GM13976 (cell line): ENCODE results near the gene ADCY2.

Experiments
- DNase-seq: peaks from one replicate; pipeline ENCODE4 v3.0.0; 2012; ENCODE audit warnings: low spot score
- in situ Hi-C: fragments of 300-500 bp; cut with MboI; formaldehyde crosslinking; loops from one replicate; pipeline ENCODE4 v1.12.0; 2022; ENCODE audit warnings: low sequenced_read_pairs, mixed read lengths, inconsistent platforms; ENCODE audit not compliant: unreplicated experiment
- TF ChIP-seq, protein P1 (sequence below): IDR thresholded peaks from 2 replicates; pipeline ENCODE4 v1.5.1; 2012; ENCODE audit warnings: borderline replicate concordance, mild to moderate bottlenecking; ENCODE audit not compliant: insufficient read depth; ENCODE audit errors: extremely low read depth, missing control alignments, control extremely low read depth

Gene ADCY2

GRCh38 chr5:7868427-7868772 is 472.5 kb downstream of the ADCY2 start:
- in situ Hi-C loops = no loop called here
- no peak for DNase-seq
- TF ChIP-seq, protein P1, sequence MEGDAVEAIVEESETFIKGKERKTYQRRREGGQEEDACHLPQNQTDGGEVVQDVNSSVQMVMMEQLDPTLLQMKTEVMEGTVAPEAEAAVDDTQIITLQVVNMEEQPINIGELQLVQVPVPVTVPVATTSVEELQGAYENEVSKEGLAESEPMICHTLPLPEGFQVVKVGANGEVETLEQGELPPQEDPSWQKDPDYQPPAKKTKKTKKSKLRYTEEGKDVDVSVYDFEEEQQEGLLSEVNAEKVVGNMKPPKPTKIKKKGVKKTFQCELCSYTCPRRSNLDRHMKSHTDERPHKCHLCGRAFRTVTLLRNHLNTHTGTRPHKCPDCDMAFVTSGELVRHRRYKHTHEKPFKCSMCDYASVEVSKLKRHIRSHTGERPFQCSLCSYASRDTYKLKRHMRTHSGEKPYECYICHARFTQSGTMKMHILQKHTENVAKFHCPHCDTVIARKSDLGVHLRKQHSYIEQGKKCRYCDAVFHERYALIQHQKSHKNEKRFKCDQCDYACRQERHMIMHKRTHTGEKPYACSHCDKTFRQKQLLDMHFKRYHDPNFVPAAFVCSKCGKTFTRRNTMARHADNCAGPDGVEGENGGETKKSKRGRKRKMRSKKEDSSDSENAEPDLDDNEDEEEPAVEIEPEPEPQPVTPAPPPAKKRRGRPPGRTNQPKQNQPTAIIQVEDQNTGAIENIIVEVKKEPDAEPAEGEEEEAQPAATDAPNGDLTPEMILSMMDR = no peak

DNA sequence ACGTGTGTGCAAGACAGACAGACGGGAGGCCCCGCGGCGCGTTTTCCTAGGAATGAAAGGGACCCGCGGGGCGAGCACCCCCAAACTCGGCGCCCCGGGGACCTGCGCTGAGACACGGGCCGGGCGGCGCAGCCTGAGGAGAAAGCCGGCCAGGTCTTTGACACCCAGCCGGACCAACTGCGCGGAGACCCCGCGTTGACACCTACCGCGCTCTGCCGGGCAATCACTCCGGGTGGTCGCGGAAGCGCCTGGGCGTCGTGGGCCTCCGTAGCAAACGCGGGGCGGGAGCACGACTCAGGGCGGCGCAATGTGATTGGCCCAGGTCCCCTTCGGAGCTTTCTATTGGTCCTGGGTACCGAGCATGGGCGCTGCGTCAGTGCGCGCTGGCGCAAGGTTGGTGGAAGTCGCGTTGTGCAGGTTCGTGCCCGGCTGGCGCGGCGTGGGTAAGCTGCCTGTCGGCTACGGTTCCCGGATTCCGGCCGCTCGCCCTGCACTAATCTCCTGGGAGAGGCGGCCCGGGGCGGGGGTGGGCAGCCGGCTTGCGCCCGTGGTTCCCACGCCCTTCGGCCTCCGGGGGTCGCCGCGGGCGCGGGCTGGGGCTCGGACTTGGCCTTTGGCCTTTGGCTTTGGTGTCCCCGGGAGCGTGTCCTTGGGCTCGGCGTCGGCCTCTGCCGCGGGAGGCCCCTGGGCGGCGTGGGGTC is 473.0 kb downstream of the ADCY2 start, which contains the start of the genes FASTKD3 and MTRR:
Gene FASTKD3 (minus strand): TSS at position 259 of the 701 bp plus-strand sequence. CDS start 948 bp downstream, outside the sequence.
Gene MTRR (plus strand): TSS at position 376 of the 701 bp plus-strand sequence. CDS start 1,647 bp downstream, outside the sequence.
- in situ Hi-C loops = no loop called here
- TF ChIP-seq, protein P1 = no peak

GRCh38 chr5:7869474-7870136 is 473.7 kb downstream of the ADCY2 start:
- in situ Hi-C loops = no loop called here
- TF ChIP-seq, protein P1 = no peak
- peak; percentile 40 for DNase-seq

More for the DNA sequence above, 473.0 kb downstream of the ADCY2 start, which contains the start of the genes FASTKD3 and MTRR:
- DNase-seq = peak; percentile 95

DNA sequence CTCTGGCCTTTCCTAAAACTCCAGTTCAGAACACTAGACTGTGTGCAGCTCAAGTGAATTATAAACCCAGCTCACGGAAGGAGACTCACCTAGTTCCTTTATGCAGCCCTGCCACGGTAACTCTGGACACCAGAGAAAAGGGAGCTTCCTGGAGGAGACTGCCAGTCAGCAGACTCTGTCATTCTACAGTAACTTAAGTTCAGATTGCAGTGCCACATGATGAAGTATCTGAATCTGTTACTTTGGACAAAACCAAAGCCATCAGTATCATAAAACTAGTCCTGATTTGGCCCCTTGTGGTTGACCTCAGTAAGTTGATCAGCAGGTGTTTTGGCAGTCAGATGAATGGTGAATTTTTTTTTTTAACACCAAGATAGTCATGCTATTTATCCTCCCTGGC is 475.7 kb downstream of the ADCY2 start:
- in situ Hi-C loops = no loop called here

DNA sequence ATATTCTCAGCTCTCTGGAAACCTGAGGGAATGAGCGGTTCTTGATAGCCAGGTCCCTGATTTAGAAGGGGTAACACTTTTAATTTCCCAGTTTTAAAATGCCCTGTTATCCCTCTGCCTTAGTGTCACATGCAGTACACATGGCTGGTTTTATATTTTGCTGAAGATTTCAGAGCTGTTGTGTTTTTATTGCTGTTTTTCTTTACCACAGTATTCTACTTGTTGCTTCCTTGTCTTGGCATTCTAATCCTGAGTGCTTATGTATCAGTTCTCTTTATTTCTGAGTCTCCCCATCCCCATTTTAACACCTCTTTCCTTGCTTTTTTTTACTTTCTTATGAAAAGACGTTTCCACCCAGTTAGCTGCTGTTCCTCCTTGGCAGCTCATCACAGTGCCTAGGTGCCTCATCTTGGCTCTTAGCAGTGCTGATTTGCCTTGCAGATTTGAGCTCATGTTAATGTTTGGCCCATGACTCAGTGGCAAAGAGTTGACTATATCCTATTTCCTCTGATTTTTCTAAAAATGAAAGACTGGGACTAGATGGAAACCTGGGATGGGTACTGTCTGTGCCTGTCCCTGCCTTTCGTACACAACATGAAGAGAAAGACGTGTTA is 476.7 kb downstream of the ADCY2 start:
- no peak for DNase-seq
- in situ Hi-C loops = no loop called here
- TF ChIP-seq, protein P1 = no peak

More for the DNA sequence above, 475.7 kb downstream of the ADCY2 start:
- DNase-seq = no peak
- TF ChIP-seq, protein P1 = no peak

DNA sequence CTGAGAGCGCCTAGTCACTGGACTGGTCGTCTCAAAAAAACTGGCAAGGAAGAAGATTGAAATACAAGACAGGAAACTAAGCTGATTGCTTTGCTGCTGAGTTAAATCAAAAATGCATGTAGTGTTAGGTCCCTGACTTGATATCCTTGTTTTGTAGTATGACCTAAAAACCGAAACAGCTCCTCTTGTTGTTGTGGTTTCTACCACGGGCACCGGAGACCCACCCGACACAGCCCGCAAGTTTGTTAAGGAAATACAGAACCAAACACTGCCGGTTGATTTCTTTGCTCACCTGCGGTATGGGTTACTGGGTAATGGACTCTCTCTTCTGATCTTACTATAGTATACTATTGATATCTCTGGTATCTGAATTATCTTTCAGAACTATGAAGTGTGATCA is 477.3 kb downstream of the ADCY2 start:
- no peak for DNase-seq
- in situ Hi-C loops = no loop called here
- TF ChIP-seq, protein P1 = no peak
